Left lung (tissue), 10 donors: Measurements from ENCODE around the gene PTPRT. TPM values are rescaled to one million over a fixed set of nuclear protein-coding genes. Genes with fewer than 3 reads are reported as not detected.

Experiments
- ATAC-seq: fragments of 200-7000 bp; cut with Tn5 transposase; one replicate; pipeline ENCODE4 v1.9.1; 2020; ENCODE audit warnings: moderate library complexity
- DNase-seq, 4 donors: peaks; one replicate each; pipeline ENCODE4 v3.0.0-alpha.2; 2013 to 2020
- H3K27ac ChIP-seq, 2 donors: fragments of 200-600 bp; sonication (generic) in 1 of 2; one replicate each; pipeline versions ENCODE4 v1.5.0 to v1.8.0; 2020 to 2021
- H3K27me3 ChIP-seq, 2 donors: fragments of 200-600 bp; sonication (generic) in 1 of 2; one replicate each; pipeline versions ENCODE4 v1.5.0 to v1.8.0; 2020 to 2021
- H3K36me3 ChIP-seq, 2 donors: fragments of 200-600 bp; sonication (generic) in 1 of 2; one replicate each; pipeline versions ENCODE4 v1.5.0 to v1.8.0; 2020 to 2021
- H3K4me1 ChIP-seq, 2 donors: fragments of 200-600 bp; one replicate each; pipeline ENCODE4 v1.8.0; 2021
- H3K4me3 ChIP-seq, 2 donors: fragments of 200-600 bp; sonication (generic) in 1 of 2; one replicate each; pipeline versions ENCODE4 v1.5.0 to v1.8.0; 2020 to 2021; ENCODE audit warnings: mild to moderate bottlenecking in 1 of 2
- H3K9me3 ChIP-seq, 2 donors: fragments of 200-600 bp; sonication (generic) in 1 of 2; one replicate each; pipeline versions ENCODE4 v1.5.0 to v1.8.0; 2020 to 2021
- CTCF ChIP-seq, 2 donors: fragments of 200-600 bp; sonication (generic) in 1 of 2; IDR thresholded peaks; one replicate each; pipeline versions ENCODE4 v1.5.0 to v1.8.0; 2021; ENCODE audit warnings: antibody characterized with exemption in 2 of 2
- intact Hi-C, 2 donors: fragments of 100-400 bp; cut with DNase I; formaldehyde crosslinking; loops; one replicate each; pipeline versions ENCODE4 v1.11.2 to v1.14.2; 2022
- polyA plus RNA-seq, 6 donors: library from polyadenylated mRNA; unstranded; fragments of 120-200 nt; gene quantifications; one replicate each; pipeline ENCODE4 v1.2.1, GENCODE V29; 2013; ENCODE audit not compliant: insufficient read length in 6 of 6
- total RNA-seq, 2 donors: library from RNA; stranded (reverse); fragmentation: NEBNext Ultra II Directional; extraction: Animal tissue kit (Norgen Biotek cat#: 25700); gene quantifications; one replicate each; pipeline ENCODE4 v1.2.1, GENCODE V29; 2021
- donor health status: DM: no; HTN: yes; CAD: no.
- donor health status: DM: no; HTN: no; CAD: no.

PTPRT gene
- total and polyA plus RNA-seq, 8 donors: 0.15 to 2.9 (median 1.4) TPM

- Histone ChIP-seq H3K27me3 (no peaks in the 10 kb centered on the region), H3K4me3 (no peak overlapping the region), H3K36me3 (no peaks in the 10 kb centered on the region), H3K9me3 (no peaks in the 10 kb centered on the region), H3K4me1 (no peaks in the 10 kb centered on the region), H3K27ac (no peak overlapping the region)
- ATAC-seq (no peak), DNase-seq (no peak)
- intact Hi-C loops: no loop called here
- TF ChIP-seq CTCF (IDR thresholded peaks at IDR 0.05): no peak
These were observed 992.1 kb downstream of the PTPRT start for GRCh38 chr20:42197599-42197998.

GRCh38 chr20:42193119-42193518, 996.6 kb downstream of the PTPRT start:
- no peak overlapping the region for H3K4me3 ChIP-seq
- H3K27ac ChIP-seq: no peak overlapping the region
- intact Hi-C loops: no loop called here
- H3K27me3 ChIP-seq: no peaks in the 10 kb centered on the region
- H3K36me3 ChIP-seq: no peaks in the 10 kb centered on the region
- H3K9me3 ChIP-seq: no peaks in the 10 kb centered on the region
- TF ChIP-seq CTCF (IDR thresholded peaks at IDR 0.05): no peak
- ATAC-seq (no peak), DNase-seq (no peak)
- no peaks in the 10 kb centered on the region for H3K4me1 ChIP-seq

GRCh38 chr20:42192321-42192720, 997.4 kb downstream of the PTPRT start:
- DNase-seq: no peak
- intact Hi-C loops: no loop called here
- H3K27ac ChIP-seq: no peak overlapping the region
- no peaks in the 10 kb centered on the region for H3K4me1 ChIP-seq
- TF ChIP-seq CTCF (IDR thresholded peaks at IDR 0.05): no peak
- H3K4me3 ChIP-seq: no peak overlapping the region
- H3K27me3 ChIP-seq: no peaks in the 10 kb centered on the region
- H3K9me3 ChIP-seq: no peaks in the 10 kb centered on the region
- no peaks in the 10 kb centered on the region for H3K36me3 ChIP-seq
- ATAC-seq: no peak

- Histone ChIP-seq H3K36me3 (no peaks in the 10 kb centered on the region), H3K27me3 (no peaks in the 10 kb centered on the region), H3K9me3 (no peaks in the 10 kb centered on the region), H3K27ac (no peak overlapping the region), H3K4me3 (no peak overlapping the region), H3K4me1 (no peaks in the 10 kb centered on the region)
- intact Hi-C loops: no loop called here
- peak; percentile 16 for ATAC-seq
- no peak for DNase-seq
- TF ChIP-seq CTCF (IDR thresholded peaks at IDR 0.05): no peak
These were observed 998.4 kb downstream of the PTPRT start for GRCh38 chr20:42191140-42191860.

GRCh38 chr20:42190084-42190483, 999.6 kb downstream of the PTPRT start:
- ATAC-seq (no peak), DNase-seq (no peak)
- H3K27ac ChIP-seq: no peak overlapping the region
- intact Hi-C loops: no loop called here
- H3K27me3 ChIP-seq: no peaks in the 10 kb centered on the region
- no peaks in the 10 kb centered on the region for H3K36me3 ChIP-seq
- H3K4me1 ChIP-seq: no peaks in the 10 kb centered on the region
- H3K9me3 ChIP-seq: no peaks in the 10 kb centered on the region
- TF ChIP-seq CTCF (IDR thresholded peaks at IDR 0.05): no peak
- no peak overlapping the region for H3K4me3 ChIP-seq
